Activated naive CD8-positive, alpha-beta T cell treated with anti-CD3 and anti-CD28 coated beads, Interleukin-2, amount 50 U/mL, for 24 hours (primary cell): ENCODE results near the gene ENO2.
"Not testable (repeated sequence)": the region's sequence is repeated elsewhere in the genome, so short reads cannot be mapped to it uniquely, and the experiment has no call there.

Source experiments
- ATAC-seq: fragments of 150-1000 bp; cut with Tn5 transposase; one replicate; pipeline ENCODE4 v1.10.0; 2021
- DNase-seq: peaks from one replicate; pipeline ENCODE4 v3.0.0; 2021
- H3K27ac Mint-ChIP-seq: one replicate; pipeline ENCODE4 v1.8.0; 2021; ENCODE audit warnings: mild to moderate bottlenecking, mixed read lengths
- H3K27me3 Mint-ChIP-seq: one replicate; pipeline ENCODE4 v1.8.0; 2021; ENCODE audit warnings: mixed read lengths
- H3K36me3 Mint-ChIP-seq: one replicate; pipeline ENCODE4 v1.8.0; 2021; ENCODE audit warnings: low read depth, mixed read lengths
- H3K4me1 Mint-ChIP-seq: one replicate; pipeline ENCODE4 v1.8.0; 2021; ENCODE audit warnings: mixed read lengths
- H3K4me3 Mint-ChIP-seq: one replicate; pipeline ENCODE4 v1.8.0; 2021; ENCODE audit warnings: mild to moderate bottlenecking, moderate library complexity, mixed read lengths
- H3K9me3 Mint-ChIP-seq: one replicate; pipeline ENCODE4 v1.8.0; 2021; ENCODE audit warnings: mixed read lengths

ENO2 gene

DNA sequence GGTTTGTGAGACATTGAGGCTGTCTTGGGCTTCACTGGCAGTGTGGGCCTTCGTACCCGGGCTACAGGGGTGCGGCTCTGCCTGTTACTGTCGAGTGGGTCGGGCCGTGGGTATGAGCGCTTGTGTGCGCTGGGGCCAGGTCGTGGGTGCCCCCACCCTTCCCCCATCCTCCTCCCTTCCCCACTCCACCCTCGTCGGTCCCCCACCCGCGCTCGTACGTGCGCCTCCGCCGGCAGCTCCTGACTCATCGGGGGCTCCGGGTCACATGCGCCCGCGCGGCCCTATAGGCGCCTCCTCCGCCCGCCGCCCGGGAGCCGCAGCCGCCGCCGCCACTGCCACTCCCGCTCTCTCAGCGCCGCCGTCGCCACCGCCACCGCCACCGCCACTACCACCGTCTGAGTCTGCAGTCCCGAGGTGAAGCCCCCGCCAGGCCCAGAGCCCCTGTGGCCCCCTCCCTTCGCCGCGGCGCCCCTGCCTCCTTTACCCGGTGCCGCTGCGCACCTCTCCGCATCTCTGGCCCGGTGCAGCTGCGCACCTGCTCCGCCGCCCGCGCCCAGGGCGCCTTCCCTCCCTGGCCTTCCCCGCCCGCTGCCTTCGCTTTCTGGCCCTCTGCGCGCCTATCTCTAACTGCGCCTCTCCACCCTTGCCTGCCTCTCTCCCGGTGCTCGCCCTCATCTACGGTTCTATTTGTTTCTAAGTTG, at the start of gene ENO2:
TSS of gene ENO2 (plus strand) at position 335 of the 701 bp plus-strand sequence. CDS start 1,253 bp downstream, outside the sequence.
- Mint-ChIP-seq H3K4me3 (peak within 1 kb of the TSS; percentile 93), H3K9me3 (no peaks in the 10 kb centered on the region), H3K4me1 (peaks cover 29% of the 10 kb centered on the region), H3K27me3 (peaks cover 2% of the 10 kb centered on the region), H3K27ac (peak within 1 kb of the TSS; percentile 87), H3K36me3 (peaks cover 8% of the 10 kb centered on the region)
- DNase-seq: peak; percentile 84
- peak; percentile 86 for ATAC-seq

DNA sequence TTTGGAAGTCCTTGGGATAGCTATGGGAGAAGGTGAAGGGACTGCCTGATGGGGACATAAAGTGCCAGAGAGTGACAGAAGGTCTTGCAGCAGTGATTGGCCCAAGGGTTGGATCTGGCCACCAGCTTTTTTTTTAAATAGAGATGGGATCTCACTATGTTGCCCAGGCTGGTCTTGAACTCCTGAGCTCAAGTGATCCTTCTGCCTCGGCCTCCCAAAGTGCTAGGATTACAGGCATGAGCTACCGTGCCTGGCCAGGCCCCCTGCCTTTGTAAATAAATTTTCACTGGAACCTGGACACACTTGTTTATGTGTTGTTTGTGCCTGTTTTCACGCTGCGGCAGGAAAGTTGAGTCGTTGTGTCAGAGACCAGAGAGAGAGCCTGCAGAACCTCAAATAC, 49.1 kb upstream of the ENO2 start:
- not testable (repeated sequence) for H3K27ac Mint-ChIP-seq, H3K9me3 Mint-ChIP-seq, ATAC-seq, DNase-seq, H3K4me3 Mint-ChIP-seq, H3K27me3 Mint-ChIP-seq
- peaks cover 57% of the 10 kb centered on the region for H3K36me3 Mint-ChIP-seq
- peaks cover 37% of the 10 kb centered on the region for H3K4me1 Mint-ChIP-seq

DNA sequence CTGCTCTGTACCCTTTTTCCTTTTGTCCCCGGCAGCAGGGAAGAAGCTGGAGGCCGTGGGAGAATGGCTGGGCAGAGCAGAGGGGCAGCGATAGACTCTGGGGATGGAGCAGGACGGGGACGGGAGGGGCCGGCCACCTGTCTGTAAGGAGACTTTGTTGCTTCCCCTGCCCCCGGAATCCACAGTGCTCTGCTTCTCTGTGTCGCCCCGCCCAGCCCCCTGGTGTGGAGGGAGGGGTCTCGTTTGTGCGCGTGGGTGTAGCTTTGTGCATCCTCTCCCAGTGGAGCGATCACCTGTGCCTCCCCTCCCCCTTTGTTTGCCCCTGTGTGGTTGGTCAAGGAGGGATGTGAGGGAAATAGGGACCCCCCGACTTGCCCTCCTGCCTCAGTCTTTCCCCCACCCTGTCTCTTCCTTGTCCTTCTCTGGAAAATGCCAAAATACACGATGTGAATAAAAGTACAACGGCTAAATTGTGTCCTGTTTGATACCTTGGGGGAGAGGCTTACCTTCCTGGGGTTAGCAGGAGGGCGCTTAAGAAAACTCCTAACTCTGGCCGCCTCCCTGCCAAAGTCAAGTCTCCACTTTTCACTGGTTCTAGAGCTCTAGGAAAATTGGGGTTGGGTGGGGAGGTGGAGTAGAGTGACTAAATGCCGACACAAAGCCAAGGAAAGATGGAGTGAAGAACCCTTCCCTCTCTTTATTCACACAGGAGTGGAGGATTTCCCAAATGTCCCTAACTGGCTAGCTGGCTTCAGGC, 48.0 kb upstream of the ENO2 start:
- H3K9me3 Mint-ChIP-seq: no peaks in the 10 kb centered on the region
- H3K4me1 Mint-ChIP-seq: peaks cover 48% of the 10 kb centered on the region
- H3K27me3 Mint-ChIP-seq: peaks cover 2% of the 10 kb centered on the region
- H3K27ac Mint-ChIP-seq: peak overlapping the region; percentile 31
- peak overlapping the region; percentile 94 for H3K4me3 Mint-ChIP-seq
- H3K36me3 Mint-ChIP-seq: peaks cover 58% of the 10 kb centered on the region
- DNase-seq: peak; percentile 31
- ATAC-seq: no peak

GRCh38 chr12:6866920-6867412, 47.4 kb upstream of the ENO2 start:
- Mint-ChIP-seq H3K4me1 (peaks cover 54% of the 10 kb centered on the region), H3K9me3 (no peaks in the 10 kb centered on the region), H3K27ac (peak overlapping the region; percentile 97), H3K4me3 (peak overlapping the region; percentile 94), H3K36me3 (peaks cover 61% of the 10 kb centered on the region), H3K27me3 (peaks cover 2% of the 10 kb centered on the region)
- ATAC-seq (peak; percentile 2), DNase-seq (no peak)

- Mint-ChIP-seq H3K4me1 (peaks cover 60% of the 10 kb centered on the region), H3K27me3 (peaks cover 2% of the 10 kb centered on the region), H3K9me3 (no peaks in the 10 kb centered on the region), H3K4me3 (peak within 1 kb of the TSS; percentile 94), H3K36me3 (peaks cover 61% of the 10 kb centered on the region), H3K27ac (peak within 1 kb of the TSS; percentile 97)
- DNase-seq (peak; percentile 87), ATAC-seq (peak; percentile 56)
These were observed 46.8 kb upstream of the ENO2 start, which contains the start of gene TPI1 for GRCh38 chr12:6867413-6868210. Gene TPI1, plus strand, starts transcription at chr12:6867531. Its CDS starts 36 bp downstream, at chr12:6867567.

DNA sequence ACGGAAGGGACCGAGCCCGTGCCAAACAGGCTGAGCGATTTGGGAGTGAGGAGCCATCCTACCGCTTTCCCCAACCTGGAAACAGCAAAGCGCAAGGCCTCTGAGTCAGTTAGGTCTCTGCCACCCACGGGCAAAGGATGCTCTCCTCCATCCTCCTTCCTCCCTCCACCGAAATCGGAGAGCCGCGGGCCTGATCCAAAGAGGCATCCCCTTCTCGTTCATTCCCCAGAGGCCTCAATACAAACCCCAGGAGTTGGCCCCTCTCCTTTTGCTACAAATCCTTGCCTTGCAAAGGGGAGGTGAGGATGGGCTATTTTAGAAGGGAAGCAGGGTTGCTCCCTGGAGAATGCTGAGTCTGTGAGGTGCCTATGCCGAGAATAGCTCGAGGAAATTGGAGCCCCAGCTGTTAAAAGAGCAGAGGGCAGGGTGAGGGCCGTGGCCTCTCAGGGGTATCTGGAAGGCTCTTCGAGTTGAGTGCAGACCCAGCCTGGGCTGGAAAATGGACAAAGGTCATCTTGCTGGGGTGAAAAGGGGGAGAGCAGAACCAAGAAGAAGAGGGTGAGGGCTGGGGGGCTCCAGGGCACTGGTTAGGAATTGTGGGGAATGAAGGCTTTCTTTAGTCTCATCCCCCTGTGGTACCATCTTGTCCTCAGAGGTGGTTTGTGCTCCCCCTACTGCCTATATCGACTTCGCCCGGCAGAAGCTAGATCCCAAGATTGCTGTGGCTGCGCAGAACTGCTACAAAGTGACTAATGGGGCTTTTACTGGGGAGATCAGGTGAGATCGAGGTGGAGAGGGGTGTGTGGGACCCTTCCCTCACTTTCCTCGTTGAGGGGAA, 46.0 kb upstream of the ENO2 start:
- no peak for DNase-seq
- Mint-ChIP-seq H3K4me3 (peak overlapping the region; percentile 94), H3K27ac (peak overlapping the region; percentile 97), H3K27me3 (peaks cover 2% of the 10 kb centered on the region), H3K4me1 (peaks cover 64% of the 10 kb centered on the region), H3K9me3 (no peaks in the 10 kb centered on the region), H3K36me3 (peaks cover 59% of the 10 kb centered on the region)
- no peak for ATAC-seq

DNA sequence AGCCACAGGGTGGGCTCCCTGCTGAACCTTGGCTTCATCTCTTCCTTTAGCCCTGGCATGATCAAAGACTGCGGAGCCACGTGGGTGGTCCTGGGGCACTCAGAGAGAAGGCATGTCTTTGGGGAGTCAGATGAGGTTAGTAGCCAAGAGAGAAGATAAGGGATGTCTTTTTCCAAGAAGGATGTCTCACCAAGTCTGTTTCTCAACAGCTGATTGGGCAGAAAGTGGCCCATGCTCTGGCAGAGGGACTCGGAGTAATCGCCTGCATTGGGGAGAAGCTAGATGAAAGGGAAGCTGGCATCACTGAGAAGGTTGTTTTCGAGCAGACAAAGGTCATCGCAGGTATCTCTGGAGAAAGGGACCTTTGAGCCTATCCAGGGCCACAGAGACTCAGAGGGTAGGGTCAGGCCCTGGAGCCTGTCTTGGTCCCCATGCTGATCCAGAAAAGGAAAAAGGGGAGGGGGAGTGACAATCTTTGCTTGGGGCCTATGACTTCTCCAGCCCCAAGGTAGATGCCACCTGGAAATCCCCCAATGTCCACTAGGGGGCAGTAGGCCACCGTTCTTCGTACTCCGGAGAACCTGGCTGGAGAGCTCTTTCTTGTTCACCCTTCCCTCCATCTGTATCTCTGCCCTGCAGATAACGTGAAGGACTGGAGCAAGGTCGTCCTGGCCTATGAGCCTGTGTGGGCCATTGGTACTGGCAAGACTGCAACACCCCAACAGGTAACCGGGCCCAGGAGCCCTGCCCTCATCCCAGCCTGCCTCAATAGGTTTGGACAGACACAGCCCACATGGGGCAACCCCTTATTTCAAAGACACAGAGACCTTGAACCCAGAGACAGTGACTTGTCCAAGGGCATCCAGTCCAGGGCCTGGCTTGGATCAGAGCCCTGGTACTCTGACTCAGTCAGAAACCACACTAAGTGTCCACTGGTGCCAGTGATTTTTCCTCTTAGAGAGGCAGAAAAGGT, 45.0 kb upstream of the ENO2 start:
- H3K27me3 Mint-ChIP-seq: peaks cover 2% of the 10 kb centered on the region
- H3K4me3 Mint-ChIP-seq: peak overlapping the region; percentile 94
- no peaks in the 10 kb centered on the region for H3K9me3 Mint-ChIP-seq
- H3K4me1 Mint-ChIP-seq: peaks cover 68% of the 10 kb centered on the region
- peak overlapping the region; percentile 97 for H3K27ac Mint-ChIP-seq
- DNase-seq: peak; percentile 83
- peaks cover 57% of the 10 kb centered on the region for H3K36me3 Mint-ChIP-seq
- ATAC-seq: no peak

GRCh38 chr12:6870304-6870703, 44.1 kb upstream of the ENO2 start:
- peak overlapping the region; percentile 86 for H3K27ac Mint-ChIP-seq
- peak overlapping the region; percentile 94 for H3K4me3 Mint-ChIP-seq
- H3K27me3 Mint-ChIP-seq, ATAC-seq, H3K9me3 Mint-ChIP-seq, DNase-seq: not testable (repeated sequence)
- H3K4me1 Mint-ChIP-seq: peaks cover 71% of the 10 kb centered on the region
- peaks cover 60% of the 10 kb centered on the region for H3K36me3 Mint-ChIP-seq

- H3K4me1 Mint-ChIP-seq: peaks cover 64% of the 10 kb centered on the region
These were observed 43.1 kb upstream of the ENO2 start for GRCh38 chr12:6871052-6871957.

GRCh38 chr12:6872073-6873048, 42.0 kb upstream of the ENO2 start:
- Mint-ChIP-seq H3K4me1 (peaks cover 54% of the 10 kb centered on the region), H3K36me3 (peaks cover 66% of the 10 kb centered on the region), H3K27me3 (peaks cover 1% of the 10 kb centered on the region), H3K4me3 (peak overlapping the region; percentile 94), H3K9me3 (no peaks in the 10 kb centered on the region), H3K27ac (peak overlapping the region; percentile 86)
- ATAC-seq (peak; percentile 40), DNase-seq (peak; percentile 90)

More at GRCh38 chr12:6871052-6871957, 43.1 kb upstream of the ENO2 start:
- peak; percentile 31 for ATAC-seq
- H3K27ac Mint-ChIP-seq: peak overlapping the region; percentile 86
- H3K36me3 Mint-ChIP-seq: peaks cover 62% of the 10 kb centered on the region
- peaks cover 2% of the 10 kb centered on the region for H3K27me3 Mint-ChIP-seq
- H3K9me3 Mint-ChIP-seq: no peaks in the 10 kb centered on the region
- H3K4me3 Mint-ChIP-seq: peak overlapping the region; percentile 94
- peak; percentile 61 for DNase-seq
